LNCAP (cell line): ENCODE results near the gene SASH1.

Source experiments
- TF ChIP-seq, protein P1 (sequence below): fragments of 450-650 bp; IDR thresholded peaks from 2 replicates; pipeline ENCODE4 v1.5.1; 2017; ENCODE audit warnings: mild to moderate bottlenecking

The SASH1 gene

DNA sequence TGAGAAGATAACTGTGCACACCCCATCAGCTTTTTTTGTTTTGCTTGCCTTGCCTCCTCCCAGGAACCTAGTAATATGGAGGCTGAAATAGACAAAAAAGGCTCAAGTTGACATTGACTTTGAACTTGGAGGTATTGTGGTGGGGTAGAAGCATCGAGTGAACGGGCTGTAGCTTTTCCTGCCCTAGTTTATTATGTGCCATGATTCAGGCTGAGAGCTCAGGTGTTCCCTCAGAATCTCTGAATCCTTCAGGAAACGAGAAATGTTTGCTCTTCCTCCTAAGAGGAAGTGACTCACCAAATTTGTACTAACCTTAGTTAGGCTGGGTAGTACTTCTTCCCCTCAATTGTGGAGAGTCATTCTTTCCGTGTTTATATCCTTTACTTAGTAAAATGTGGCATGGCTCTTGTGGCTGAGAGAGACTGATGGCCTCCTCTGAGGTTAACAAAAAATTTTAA lies 98.8 kb downstream of the SASH1 start:
- TF ChIP-seq, protein P1, sequence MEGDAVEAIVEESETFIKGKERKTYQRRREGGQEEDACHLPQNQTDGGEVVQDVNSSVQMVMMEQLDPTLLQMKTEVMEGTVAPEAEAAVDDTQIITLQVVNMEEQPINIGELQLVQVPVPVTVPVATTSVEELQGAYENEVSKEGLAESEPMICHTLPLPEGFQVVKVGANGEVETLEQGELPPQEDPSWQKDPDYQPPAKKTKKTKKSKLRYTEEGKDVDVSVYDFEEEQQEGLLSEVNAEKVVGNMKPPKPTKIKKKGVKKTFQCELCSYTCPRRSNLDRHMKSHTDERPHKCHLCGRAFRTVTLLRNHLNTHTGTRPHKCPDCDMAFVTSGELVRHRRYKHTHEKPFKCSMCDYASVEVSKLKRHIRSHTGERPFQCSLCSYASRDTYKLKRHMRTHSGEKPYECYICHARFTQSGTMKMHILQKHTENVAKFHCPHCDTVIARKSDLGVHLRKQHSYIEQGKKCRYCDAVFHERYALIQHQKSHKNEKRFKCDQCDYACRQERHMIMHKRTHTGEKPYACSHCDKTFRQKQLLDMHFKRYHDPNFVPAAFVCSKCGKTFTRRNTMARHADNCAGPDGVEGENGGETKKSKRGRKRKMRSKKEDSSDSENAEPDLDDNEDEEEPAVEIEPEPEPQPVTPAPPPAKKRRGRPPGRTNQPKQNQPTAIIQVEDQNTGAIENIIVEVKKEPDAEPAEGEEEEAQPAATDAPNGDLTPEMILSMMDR: no peak

DNA sequence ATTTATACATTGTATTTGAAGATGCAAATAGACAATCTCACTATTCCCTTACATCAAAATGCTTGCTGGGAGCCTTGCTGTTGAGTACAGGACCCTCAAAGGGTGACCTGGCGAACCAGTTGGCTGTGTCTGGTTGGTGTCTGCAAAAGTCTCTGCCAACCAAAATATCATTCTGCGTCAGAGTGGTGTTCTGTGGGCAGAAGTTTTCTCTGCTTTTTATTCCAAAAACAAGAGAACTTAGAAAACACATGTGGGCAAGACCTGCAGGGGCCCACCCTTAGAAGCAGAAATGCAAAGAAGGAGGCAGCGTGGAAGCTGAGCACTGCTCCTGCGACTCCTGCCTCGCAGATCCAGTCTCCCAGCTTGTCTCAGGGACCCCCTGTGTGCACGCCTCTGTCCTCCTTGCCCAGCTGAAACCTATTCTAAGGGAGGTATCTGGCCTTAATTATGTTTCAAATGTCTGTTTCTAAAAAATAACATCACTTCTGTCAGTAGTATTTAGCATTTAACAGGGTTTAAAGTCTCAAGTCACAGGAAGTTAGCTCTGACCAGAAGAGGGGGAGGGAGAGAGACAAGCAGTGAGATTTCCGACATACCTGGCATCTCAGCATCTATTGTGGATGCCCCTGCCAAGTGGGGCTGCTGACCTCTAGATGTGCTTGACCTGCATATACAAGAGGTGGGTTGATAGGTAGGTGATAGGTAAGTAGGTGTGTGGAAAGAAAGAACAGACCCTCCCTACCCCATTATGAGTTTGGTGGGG lies 101.3 kb downstream of the SASH1 start:
- TF ChIP-seq, protein P1: no peak

DNA sequence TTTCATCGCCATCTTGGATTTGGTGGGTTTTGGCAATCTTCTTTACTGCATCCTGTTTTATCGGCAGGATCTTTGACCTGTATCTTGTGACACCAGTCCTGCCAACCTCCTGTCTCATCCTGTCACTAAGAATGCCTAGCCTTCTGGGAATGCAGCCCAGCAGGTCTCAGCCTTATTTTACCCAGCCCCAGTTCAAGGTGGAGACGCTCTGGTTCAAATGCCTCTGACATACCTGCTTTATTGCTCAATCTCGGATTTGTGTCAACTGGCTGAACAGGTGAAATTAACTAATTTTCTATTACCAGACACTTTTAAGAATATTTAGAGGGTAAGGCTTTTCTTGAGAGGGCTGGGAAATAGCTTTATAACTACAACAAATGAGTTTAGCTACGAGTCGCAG lies 102.5 kb downstream of the SASH1 start:
- TF ChIP-seq, protein P1: no peak

DNA sequence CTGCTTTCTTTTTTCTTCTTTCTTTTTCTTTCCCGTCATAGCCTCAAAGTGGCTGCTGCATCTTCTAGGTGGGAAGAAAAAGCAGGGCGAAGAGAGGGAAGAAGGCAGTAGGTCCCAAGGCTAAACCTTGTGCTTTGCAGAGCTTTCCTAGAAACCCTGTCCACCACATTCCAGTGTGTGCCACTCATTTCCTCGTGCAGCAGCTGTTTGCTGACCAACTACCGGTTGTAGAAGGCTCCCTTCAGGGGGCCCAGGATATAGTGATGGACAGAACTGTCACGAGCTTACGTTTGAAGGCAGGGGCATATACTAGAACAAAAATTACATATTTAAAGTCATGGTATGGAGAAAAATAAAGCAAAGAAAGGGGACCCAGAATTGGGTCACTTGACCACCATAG lies 103.0 kb downstream of the SASH1 start:
- TF ChIP-seq, protein P1: no peak

DNA sequence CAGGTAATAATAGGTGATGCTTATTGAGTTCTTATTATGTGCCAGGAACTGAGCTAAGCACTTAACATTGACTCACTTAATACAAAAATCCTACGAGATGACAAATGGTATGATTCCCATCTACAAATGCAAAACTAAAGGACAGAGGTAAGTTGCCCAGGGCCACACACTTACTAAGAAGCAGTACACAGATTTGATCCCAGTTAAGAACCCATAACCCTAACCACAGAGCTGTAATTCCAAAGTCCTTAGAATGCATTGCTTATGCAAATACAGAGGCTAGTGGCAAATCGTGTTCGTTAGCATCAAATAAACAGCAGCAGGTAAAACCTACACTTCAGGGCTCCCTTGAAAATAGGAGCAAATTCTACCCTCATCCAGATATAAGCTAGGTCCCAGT lies 104.0 kb downstream of the SASH1 start:
- TF ChIP-seq, protein P1: no peak

DNA sequence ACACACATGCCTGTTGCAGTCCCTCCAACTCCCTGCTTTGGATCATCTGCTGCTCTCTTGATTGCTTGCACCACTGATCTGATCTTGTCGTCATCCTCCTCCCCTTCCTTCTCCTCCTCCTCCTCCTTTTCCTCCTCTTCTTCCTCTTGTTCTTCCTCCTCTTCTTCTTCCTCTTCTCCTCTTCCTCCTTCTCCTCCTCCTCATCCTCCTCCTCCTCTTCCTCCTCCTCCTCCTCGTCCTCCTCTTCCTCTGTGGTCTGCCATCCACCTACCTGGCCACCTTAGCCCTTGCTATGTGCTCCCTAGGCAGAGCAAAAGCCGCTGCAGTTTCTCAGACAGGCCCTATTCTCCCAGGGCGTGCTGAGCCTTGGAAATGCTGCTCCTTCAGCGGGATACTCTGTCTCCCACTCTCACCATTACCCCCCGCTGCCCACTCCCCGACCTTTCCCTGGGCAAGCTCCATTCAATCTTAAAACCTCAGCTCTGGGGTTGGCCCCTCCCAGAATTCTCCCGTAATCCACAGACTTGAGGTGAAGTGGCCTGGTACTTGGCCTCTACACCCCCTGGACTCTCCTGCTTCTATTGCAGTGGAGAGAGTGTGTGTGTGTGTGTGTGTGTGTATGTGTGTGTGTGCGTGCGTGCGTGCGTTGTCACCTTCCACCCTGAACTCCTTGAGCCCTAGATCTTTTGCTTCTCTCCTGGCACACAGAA lies 105.0 kb downstream of the SASH1 start:
- TF ChIP-seq, protein P1: no peak

DNA sequence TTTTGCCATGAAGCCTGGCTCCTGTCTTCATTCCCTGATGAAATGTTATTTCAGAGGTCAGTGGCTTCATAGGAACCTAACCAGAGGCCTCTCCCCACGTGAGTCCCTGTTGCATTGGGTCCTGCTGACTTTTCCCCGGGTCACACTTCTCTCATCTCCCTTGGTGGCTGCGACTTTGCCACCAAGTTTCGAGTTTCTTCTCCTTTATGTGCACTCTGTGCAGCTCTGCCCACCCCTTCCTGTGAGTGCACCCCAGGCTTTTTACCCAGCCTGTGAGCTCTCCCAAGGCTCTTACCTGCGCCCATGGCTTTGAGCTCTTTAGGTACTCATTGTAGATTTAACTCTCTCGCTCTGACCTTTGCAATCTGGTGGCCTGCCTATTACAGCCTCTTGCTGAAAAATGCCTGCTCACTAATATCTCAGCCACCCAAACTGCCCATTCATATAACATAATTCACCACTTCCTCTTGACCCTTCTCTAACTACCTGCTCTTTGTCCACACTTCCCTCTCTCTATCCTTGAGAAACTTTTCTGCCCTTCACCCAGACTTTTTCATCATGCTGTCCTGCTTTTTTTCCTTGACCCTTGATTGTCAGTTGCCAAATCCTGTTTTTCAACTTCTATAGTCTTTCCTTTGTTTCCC lies 105.9 kb downstream of the SASH1 start:
- TF ChIP-seq, protein P1: no peak
